Lung (tissue), 12 donors: ENCODE data around the gene TSEN2. TPM values are rescaled to one million over a fixed set of nuclear protein-coding genes. Genes with fewer than 3 reads are reported as not detected.
"Not testable (repeated sequence)": the region's sequence is repeated elsewhere in the genome, so short reads cannot be mapped to it uniquely, and the experiment has no call there.

Source experiments
- ATAC-seq: fragments of 200-7000 bp; cut with Tn5 transposase; one replicate; pipeline ENCODE4 v1.9.1; 2020; ENCODE audit warnings: moderate number of reproducible peaks; ENCODE audit not compliant: insufficient read depth, low FRiP score
- DNase-seq, 3 donors: peaks; one replicate each; pipeline ENCODE4 v3.0.0-alpha.2; 2013 to 2017
- H3K27ac ChIP-seq, 2 donors: one replicate each; pipeline ENCODE4 v1.5.1; 2013; ENCODE audit warnings: mild to moderate bottlenecking in 2 of 2, moderate library complexity in 2 of 2, control low read depth in 1 of 2, inconsistent platforms in 1 of 2, low read depth in 1 of 2, low read length in 1 of 2
- H3K27me3 ChIP-seq, 3 donors: one replicate each; pipeline ENCODE4 v1.5.1; 2013; ENCODE audit warnings: low read length in 2 of 3; ENCODE audit not compliant: control insufficient read depth in 3 of 3, insufficient read depth in 3 of 3
- H3K36me3 ChIP-seq, 4 donors: one replicate each; pipeline ENCODE4 v1.5.1; 2013; ENCODE audit warnings: low read length in 4 of 4, mild to moderate bottlenecking in 1 of 4, moderate library complexity in 1 of 4; ENCODE audit not compliant: control insufficient read depth in 4 of 4, insufficient read depth in 4 of 4
- H3K4me1 ChIP-seq, 5 donors: one replicate each; pipeline ENCODE4 v1.5.1; 2013; ENCODE audit warnings: low read length in 5 of 5, mild to moderate bottlenecking in 2 of 5, moderate library complexity in 1 of 5; ENCODE audit not compliant: control insufficient read depth in 5 of 5, insufficient read depth in 5 of 5
- H3K4me3 ChIP-seq: one replicate; pipeline ENCODE4 v1.5.1; 2013; ENCODE audit warnings: mild to moderate bottlenecking, control low read depth, moderate library complexity
- H3K9ac ChIP-seq, 2 donors: one replicate each; pipeline ENCODE4 v1.5.1; 2013; ENCODE audit warnings: low read length in 2 of 2, control low read depth in 1 of 2; ENCODE audit not compliant: insufficient read depth in 1 of 2
- H3K9me3 ChIP-seq, 4 donors: one replicate each; pipeline ENCODE4 v1.5.1; 2013; ENCODE audit warnings: low read length in 3 of 4, mild to moderate bottlenecking in 1 of 4, moderate library complexity in 1 of 4; ENCODE audit not compliant: control insufficient read depth in 4 of 4, insufficient read depth in 3 of 4
- WGBS, 2 donors: extraction: QIAGEN DNeasy Blood & Tissue Kit; methylation state at CpG; one replicate each; pipeline ENCODE4 v1.1.7; 2013; 5-methylcytosine and 5-hydroxymethylcytosine counted together
- polyA plus RNA-seq, 2 donors: library from polyadenylated mRNA; stranded (reverse); fragments of 200-250 nt; gene quantifications; one replicate each; pipeline ENCODE4 v1.2.1, GENCODE V29; 2013
- total RNA-seq, 2 donors: library from RNA; depleted of rRNA in 1 of 2; stranded (reverse); fragments of >200 nt in 1 of 2; gene quantifications; one replicate each; pipeline ENCODE4 v1.2.1, GENCODE V29; 2014 to 2021
- TF ChIP-seq, protein P1 (sequence below): IDR thresholded peaks from 2 replicates; pipeline ENCODE4 v1.5.1; 2012; ENCODE audit warnings: mild to moderate bottlenecking; ENCODE audit errors: control extremely low read depth, extremely low read depth
- donor health status: control.
- donor health status: control.
- donor health status: Bipolar disorder and iron deficiency.
- donor health status: healthy.
- donor health status: DM: yes; HTN: yes; CAD: no.

The TSEN2 gene
- total and polyA plus RNA-seq, 4 donors: 9.0 to 16.7 (median 15.6) TPM

DNA sequence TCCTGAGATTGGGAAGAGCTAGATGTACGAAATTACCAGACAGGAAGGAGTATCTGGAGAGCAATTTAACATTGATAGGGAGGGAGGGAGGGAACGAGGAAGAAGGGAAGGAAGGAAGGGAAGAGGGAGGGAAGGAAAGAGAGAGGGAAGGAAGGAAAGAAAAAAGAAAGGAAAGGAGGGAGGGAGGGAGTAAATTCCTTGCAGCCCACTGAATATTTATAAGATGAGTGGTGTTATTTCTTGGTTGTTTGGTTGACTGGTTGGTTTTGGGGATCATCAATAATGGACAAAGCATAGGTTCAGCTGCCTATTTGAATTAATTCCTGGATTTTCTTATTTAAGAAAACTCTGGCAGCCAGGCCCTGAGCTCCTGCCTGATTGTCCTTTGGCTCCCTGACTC is 15.5 kb upstream of the TSEN2 start:
- H3K4me3 ChIP-seq: no peak overlapping the region
- no peaks in the 10 kb centered on the region for H3K9me3 ChIP-seq
- peaks cover 0 to 5% (median 0%) of the 10 kb centered on the region in 5 donors for H3K4me1 ChIP-seq
- no peak overlapping the region for H3K27ac ChIP-seq
- ATAC-seq (no peak), DNase-seq (no peak)
- H3K36me3 ChIP-seq: no peaks in the 10 kb centered on the region
- H3K9ac ChIP-seq: no peak overlapping the region
- WGBS, 2 donors: 46 to 55% methylated on average over 2 of the region's 2 CpGs
- H3K27me3 ChIP-seq: no peaks in the 10 kb centered on the region
- TF ChIP-seq, protein P1, sequence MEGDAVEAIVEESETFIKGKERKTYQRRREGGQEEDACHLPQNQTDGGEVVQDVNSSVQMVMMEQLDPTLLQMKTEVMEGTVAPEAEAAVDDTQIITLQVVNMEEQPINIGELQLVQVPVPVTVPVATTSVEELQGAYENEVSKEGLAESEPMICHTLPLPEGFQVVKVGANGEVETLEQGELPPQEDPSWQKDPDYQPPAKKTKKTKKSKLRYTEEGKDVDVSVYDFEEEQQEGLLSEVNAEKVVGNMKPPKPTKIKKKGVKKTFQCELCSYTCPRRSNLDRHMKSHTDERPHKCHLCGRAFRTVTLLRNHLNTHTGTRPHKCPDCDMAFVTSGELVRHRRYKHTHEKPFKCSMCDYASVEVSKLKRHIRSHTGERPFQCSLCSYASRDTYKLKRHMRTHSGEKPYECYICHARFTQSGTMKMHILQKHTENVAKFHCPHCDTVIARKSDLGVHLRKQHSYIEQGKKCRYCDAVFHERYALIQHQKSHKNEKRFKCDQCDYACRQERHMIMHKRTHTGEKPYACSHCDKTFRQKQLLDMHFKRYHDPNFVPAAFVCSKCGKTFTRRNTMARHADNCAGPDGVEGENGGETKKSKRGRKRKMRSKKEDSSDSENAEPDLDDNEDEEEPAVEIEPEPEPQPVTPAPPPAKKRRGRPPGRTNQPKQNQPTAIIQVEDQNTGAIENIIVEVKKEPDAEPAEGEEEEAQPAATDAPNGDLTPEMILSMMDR: no peak

DNA sequence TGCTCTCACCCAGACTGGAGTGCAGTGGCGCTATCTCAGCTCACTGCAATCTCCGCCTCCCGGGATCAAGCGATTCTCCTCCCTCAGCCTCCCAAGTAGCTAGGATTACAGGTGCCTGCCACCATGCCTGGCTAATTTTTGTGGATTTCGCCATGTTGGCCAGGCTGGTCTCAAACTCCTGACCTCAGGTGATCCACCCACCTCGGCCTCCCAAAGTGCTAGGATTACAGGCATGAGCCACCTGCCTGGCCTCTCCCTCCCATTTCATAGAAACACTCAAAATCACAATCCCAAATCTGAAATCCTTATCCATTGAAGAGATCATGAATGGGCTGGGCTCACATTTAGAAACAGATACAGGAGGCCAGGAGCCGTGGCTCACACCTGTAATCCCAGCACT is 15.1 kb upstream of the TSEN2 start:
- not testable (repeated sequence) for H3K4me1 ChIP-seq, H3K27ac ChIP-seq, DNase-seq, H3K4me3 ChIP-seq, H3K9ac ChIP-seq, H3K27me3 ChIP-seq, H3K36me3 ChIP-seq, ATAC-seq, H3K9me3 ChIP-seq
- WGBS, 2 donors: 69 to 85% methylated on average over 7 of the region's 7 CpGs

DNA sequence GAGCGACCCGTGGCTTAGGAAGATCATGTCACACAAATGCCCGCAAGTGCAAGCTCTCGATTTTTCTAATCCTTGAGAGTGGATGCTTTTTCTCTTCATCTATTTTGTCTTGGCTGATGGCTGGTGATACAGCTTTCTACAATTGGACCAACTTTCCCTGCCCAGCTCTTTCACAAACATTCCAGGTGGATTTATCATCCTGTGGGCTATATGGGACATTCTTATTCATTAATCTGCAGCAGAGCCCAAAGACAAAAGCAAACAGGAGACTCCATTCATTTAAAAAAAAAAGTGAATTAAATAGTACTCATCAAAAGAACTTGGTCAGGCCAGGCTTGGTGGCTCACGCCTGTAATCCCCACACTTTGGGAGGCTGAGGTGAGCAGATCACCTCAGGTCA is 14.2 kb upstream of the TSEN2 start:
- no peak for DNase-seq
- no peak overlapping the region for H3K27ac ChIP-seq
- ATAC-seq: no peak
- H3K27me3 ChIP-seq: no peaks in the 10 kb centered on the region
- H3K9ac ChIP-seq: no peak overlapping the region
- peaks cover 0 to 5% (median 0%) of the 10 kb centered on the region in 5 donors for H3K4me1 ChIP-seq
- H3K36me3 ChIP-seq: no peaks in the 10 kb centered on the region
- no peak overlapping the region for H3K4me3 ChIP-seq
- 88 to 99% methylated on average over 5 of the region's 5 CpGs for WGBS, 2 donors
- TF ChIP-seq, protein P1: no peak
- no peaks in the 10 kb centered on the region for H3K9me3 ChIP-seq

DNA sequence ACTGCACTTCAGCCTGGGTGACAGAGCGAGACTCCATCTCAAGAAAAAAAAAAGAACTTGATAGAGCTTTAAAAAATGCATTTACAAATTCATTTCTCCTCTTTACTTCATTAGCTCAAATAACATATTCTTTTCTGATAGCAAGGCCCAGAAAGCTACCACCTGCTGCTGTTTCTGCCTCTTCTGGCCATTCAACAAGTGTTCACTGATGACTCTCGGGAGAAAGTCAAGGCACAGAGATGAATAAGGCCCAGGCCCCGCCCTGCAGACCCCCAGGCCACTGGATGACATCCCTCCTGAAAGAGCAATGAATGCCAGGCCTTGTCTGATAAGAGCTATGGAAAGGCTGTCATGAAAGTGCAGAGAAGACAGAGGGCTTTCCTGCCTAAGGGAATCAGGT is 13.6 kb upstream of the TSEN2 start:
- DNase-seq (no peak), ATAC-seq (no peak)
- TF ChIP-seq, protein P1: no peak
- no peaks in the 10 kb centered on the region for H3K9me3 ChIP-seq
- H3K36me3 ChIP-seq: no peaks in the 10 kb centered on the region
- peaks cover 0 to 5% (median 0%) of the 10 kb centered on the region in 5 donors for H3K4me1 ChIP-seq
- no peak overlapping the region for H3K9ac ChIP-seq
- H3K27me3 ChIP-seq: no peaks in the 10 kb centered on the region
- H3K27ac ChIP-seq: no peak overlapping the region
- no peak overlapping the region for H3K4me3 ChIP-seq
- 94 to 99% methylated on average over 3 of the region's 3 CpGs for WGBS, 2 donors
